Measurements from ENCODE around the gene ADAT3.
"Not testable (repeated sequence)": the region's sequence is repeated elsewhere in the genome, so short reads cannot be mapped to it uniquely, and the experiment has no call there.

ADAT3 gene

DNA sequence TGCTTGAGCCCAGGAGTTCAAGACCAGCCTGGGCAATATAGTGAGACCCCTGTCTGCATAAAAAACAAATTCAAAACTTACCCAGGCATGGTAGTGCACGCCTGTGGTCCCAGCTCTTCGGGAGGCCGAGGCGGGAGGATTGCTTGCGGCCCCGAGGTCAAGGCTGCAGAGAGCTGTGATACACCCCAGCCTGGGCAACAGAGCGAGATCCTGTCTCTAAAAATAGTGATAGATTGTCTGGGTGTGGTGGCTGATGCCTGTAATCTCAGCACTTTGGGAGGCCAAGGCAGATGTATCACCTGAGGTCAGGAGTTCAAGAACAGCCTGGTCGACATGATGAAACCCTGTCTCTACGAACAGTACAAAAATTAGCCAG is 37.9 kb upstream of the ADAT3 start:
- no peak for DNase-seq

- no peak for DNase-seq
Observed at GRCh38 chr19:1868971-1869370, 36.2 kb upstream of the ADAT3 start.

DNA sequence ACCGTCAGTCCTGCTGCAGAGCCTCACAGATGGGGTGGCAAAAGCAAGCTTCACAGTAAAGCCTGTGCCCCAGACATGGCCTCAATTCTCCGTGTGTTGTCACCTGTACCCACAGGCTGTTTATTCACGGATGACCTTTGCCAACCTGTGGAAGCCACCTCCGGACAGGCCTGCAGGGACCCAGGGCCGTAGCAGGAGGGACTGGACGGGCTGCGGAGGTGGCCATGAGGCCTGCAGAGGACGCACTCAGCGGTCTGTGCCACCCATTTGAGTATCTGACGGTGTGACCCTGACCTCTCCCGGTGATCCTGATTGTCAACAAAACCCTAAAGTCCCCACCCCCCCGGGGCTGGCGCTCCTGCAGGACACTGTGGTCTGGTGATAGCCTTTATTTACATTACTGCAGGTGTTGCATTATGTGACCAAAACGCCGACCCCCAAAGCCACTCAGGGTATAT is 34.0 kb upstream of the ADAT3 start:
- no peak for DNase-seq

DNA sequence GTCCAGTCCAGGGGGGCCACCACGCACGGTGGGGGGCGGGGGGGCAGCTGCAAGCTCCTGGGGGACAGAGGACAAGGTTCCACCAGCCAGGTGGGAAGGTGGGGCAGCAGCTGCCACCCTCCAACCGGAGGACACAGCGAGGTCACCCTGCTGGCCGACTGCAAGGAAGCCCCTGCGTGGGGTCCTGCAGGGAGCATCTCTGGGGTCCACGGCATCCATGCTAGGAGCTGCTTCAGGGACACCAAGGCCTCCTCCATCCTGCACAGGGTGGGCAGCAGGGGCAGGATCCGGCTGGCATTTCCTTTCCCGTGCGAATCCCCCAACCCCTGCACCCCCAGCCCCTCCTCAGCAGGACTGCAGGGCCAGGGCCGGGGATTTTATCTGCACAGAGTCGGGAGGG is 33.6 kb upstream of the ADAT3 start:
- DNase-seq = no peak

DNA sequence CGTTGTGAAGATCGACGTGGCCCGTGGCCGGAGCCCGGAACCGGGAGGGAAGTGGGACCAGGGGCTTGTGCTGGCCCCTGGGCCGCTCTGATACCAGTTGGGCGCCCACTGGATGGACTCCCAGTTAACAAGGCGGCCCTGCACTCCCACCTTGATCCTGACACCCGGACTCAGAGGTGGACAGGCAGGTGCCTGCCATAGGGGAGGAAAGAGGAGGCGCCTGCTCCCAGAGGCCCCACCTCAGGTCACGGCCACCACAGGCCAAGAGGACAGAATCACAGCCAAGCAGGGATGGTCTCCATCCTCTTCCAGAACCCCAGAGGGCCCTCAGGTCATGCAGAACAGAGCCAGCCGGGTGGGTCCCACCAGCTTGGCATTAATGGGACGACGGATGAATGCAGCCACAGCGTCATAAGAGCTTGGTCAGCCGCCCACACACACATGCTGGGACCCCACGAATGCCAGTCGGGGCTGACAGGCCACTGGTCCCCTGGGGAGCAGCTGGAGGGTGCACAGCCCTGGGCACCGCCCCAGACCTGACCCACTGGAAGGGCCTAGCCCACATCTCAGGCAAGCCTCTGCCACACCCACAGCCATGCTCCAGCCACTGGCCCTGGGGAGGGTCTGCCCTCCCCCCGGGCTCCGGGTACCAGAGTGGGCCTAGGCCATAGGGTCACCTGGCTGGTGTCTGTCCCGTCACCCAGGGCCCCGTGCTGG is 32.2 kb upstream of the ADAT3 start:
- DNase-seq = no peak

GRCh38 chr19:1873524-1874473 is 31.4 kb upstream of the ADAT3 start:
- no peak for DNase-seq

DNA sequence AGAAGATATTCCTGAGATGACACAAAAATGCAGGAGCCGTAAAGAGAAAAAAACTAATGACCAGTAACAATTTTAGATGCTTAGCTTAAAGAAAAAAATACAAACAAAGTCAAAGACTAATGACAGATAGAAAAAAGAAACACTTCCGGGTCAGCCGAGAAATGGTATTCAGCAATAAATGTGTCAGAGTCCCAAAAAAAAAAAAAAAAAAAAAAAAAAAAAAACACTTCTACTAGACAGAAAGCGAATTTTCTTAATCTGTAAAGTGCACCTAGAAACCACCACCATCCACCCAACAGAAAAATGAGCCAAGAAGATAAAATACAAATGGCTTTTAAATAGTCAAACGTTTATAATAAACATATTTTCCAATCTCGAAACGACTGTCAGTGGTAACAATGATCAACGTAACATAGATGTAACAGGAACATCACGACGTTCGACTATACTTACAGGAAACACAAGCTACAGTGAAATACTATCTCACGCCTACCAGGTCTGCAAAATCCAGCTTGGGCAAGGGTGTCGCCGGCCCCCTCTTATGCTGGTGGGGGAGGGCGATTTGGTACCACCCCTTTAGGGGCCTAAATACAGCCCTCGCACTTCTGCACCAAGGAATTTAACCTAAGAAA is 30.5 kb upstream of the ADAT3 start:
- no peak for DNase-seq

DNA sequence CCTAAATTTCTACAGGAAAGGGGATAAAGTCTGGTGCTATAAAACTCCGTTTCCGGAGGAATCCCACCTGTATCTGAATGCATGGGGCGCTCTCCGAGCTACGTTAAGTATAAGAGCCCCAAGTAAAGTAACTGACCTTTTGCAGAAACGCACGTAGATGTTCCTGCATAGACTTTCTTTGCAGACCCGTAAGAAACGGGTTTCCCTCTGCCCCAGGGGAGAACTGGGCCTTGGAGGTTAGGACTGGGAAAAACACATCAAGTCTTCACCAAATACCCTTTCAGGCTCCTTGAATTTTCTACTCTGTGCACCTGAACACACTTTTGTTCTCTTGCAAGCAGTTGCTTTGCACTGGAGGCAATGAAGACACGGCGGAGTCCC is 29.9 kb upstream of the ADAT3 start:
- not testable (repeated sequence) for DNase-seq

DNA sequence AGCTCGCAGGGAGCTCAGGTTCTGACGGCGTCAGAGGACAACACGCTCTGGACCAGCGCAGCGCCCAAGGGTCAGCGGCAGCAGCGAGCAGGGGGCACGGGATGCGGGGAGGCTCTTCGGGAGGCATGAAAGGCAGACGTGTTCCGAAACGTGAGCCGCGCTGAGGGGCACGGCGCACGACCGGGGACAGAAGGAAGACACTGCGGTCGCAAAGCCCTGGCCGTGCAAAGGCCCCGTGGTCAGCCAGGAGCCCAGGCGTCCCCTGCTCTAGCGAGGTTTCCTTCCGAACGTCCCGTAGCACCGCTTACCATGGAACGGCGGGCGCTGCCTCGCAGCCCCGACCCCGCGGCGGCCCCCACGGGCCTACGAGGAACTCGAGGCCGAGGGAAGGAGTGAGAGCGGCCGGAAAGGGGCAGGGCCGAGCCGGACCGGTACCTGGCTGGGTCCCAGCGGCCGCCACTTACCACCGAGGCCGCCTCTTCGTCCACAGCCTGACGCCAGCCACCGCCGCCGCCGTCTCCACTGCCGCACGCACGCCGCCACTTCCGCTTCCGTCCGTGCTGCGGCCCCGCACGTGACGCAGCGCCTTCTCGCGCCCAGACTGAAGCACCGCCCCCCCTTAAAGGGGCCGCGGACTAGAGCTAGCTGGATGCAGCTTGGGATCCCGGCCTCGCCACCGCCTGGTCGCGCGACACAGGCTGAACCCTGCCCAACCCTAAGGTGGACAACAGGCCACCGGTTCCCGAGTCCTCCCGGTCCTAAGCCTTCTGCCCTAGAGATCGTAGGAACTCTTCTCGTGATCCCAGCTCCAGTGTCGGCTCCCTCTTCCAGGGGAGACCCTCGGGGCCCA is 29.3 kb upstream of the ADAT3 start:
- peak; percentile 82 for DNase-seq

GRCh38 chr19:1876496-1877279 is 28.5 kb upstream of the ADAT3 start:
- not testable (repeated sequence) for DNase-seq

- not testable (repeated sequence) for DNase-seq
Observed at GRCh38 chr19:1877280-1877660, 27.9 kb upstream of the ADAT3 start.

GRCh38 chr19:1878583-1878982 is 26.6 kb upstream of the ADAT3 start:
- not testable (repeated sequence) for DNase-seq

- DNase-seq = not testable (repeated sequence)
Observed at GRCh38 chr19:1879982-1880381, 25.2 kb upstream of the ADAT3 start.

DNA sequence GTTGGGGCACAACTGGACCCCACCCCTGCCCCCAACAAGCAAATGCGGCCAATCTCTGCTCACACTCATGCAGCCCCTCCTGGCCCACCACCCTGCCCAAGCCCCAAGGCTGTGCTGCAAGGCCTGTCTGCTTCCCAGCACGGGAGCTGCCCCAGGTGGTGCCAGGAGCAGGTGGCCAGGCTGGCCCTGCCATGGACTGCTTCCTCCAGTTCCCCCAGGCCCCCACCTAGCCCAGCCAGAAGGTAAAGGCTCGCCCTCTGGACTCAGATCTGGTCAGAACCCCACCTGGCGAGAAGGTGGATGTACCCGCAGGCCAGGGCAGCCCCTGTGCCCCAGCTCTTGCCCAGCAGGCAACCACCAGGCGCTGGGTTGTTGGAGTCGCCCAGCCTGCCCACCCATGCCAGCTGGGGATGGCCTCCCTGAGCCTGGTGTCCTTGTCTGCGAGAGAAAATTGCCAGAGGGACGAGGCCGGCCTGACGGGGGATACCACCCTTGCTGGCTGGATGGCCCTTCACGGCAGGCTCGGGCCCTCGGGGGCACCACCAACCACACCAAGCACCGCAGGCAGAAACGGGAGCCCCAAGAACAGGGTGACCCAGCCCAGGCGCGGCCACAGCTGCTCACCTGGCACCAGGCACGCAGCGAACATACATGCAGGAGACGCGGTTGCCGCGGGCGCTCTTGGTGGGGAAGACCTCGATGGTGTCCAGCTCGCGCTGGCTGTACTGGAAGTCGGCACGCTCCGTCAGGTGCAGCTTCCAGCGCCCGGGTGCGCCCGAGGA is 24.4 kb upstream of the ADAT3 start:
- no peak for DNase-seq

DNA sequence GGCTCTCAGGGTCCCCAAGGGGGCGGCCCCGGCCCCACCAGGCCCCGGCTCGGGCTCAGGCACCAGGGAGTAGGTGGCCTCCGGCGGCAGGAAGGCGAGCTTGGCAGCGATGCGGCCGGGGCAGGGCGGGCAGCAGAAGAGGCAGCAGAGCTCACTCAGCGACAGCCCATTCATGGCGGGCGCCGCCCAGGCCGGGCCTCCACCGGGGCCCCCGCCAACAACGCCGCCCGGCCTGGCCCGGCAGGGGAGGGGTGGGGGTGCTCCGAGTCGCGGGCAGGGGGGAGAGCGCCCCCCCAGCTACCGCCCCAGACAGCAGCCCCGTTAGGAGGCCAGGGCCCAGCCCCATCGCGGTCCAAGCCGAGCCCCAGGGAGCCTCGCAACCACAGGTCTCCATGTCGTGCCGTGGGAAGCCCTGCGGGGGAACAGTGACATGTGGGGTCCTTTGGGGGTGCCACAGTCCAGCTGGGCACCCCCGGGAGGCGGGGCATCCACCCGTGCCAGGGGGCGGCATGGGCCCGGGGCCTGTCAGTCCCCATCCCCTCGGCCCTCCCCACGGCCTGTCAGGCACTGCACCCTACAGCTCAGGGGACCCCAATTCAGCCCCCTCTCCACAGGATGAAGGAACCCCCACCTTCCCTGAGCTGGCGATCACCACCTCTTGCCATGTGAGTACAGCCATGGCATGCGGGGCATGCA is 23.7 kb upstream of the ADAT3 start:
- DNase-seq = not testable (repeated sequence)

GRCh38 chr19:1882089-1882785 is 23.0 kb upstream of the ADAT3 start:
- DNase-seq = no peak

DNA sequence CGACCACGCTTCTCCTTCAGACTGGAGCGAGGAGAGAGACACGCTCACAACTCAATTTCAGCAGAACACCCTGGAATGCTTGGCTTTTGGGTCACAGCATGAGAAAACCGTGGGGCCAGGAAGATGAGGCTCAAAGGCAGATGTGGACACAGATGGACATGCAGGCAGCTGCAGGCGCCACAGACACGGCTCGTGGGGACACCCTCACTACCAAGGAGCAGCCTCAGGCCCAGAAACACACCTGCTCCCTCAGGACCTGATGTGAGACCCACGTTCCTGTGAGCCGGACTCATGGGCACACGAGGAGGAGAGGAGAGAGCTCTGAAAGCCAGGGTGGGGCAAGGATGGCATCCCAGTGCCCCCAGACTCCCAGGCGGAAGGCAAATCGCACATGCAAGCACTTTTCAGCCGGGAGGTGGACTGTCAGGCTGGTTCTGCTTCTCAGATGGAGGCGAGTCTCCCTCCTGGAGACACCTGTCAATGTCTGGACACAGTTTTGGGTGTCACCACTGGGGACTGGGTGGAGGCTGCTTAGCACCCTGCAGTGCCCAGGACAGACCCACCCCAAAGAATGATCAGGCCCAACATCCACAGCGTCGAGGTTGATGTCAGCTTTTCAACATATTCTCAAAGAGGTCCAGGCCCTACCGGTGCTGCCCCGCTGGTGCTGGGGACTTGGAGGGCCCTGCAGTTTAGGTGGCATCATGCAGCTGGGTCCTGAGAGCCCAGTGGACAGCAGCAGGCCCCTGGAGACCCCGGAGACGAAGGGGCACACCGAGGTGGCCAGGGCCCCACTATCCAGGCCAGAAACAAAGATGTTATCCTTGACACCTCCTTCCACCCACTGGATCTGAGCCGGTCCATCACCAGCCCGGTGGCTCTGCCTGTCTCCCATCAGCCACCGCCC is 22.2 kb upstream of the ADAT3 start:
- DNase-seq = no peak

GRCh38 chr19:1883784-1884183 is 21.4 kb upstream of the ADAT3 start:
- no peak for DNase-seq

GRCh38 chr19:1884291-1884718 is 20.9 kb upstream of the ADAT3 start:
- no peak for DNase-seq

All from NCI-H1092 (cell line).